Peyer's patch (tissue), 4 donors: ENCODE data around the gene HSD17B11. TPM values are rescaled to one million over a fixed set of nuclear protein-coding genes. Genes with fewer than 3 reads are reported as not detected.
"Not testable (repeated sequence)": the region's sequence is repeated elsewhere in the genome, so short reads cannot be mapped to it uniquely, and the experiment has no call there.

Source experiments
- DNase-seq, 3 donors: peaks; one replicate each; pipeline ENCODE4 v3.0.0-alpha.2; 2017 to 2019
- H3K27ac ChIP-seq, 4 donors: fragments of 200-600 bp; sonication (generic); one replicate each; pipeline ENCODE4 v1.5.1; 2016 to 2019
- H3K27me3 ChIP-seq, 2 donors: fragments of 200-600 bp; sonication (generic); one replicate each; pipeline ENCODE4 v1.5.1; 2019
- H3K36me3 ChIP-seq, 3 donors: fragments of 200-600 bp; sonication (generic); one replicate each; pipeline ENCODE4 v1.5.1; 2016 to 2019
- H3K4me1 ChIP-seq, 4 donors: fragments of 200-600 bp; sonication (generic); one replicate each; pipeline ENCODE4 v1.5.1; 2016 to 2019
- H3K4me3 ChIP-seq, 4 donors: fragments of 200-600 bp; sonication (generic); 1 replicate in 3 of 4; 2 replicates in 1 of 4; pipeline ENCODE4 v1.5.1; 2016 to 2019; ENCODE audit warnings: mild to moderate bottlenecking in 1 of 4
- H3K9me3 ChIP-seq, 4 donors: fragments of 200-600 bp; sonication (generic); one replicate each; pipeline ENCODE4 v1.5.1; 2016 to 2019; ENCODE audit warnings: mild to moderate bottlenecking in 1 of 4
- POLR2A ChIP-seq, 2 donors: fragments of 450-650 bp; IDR thresholded peaks; one replicate each; pipeline ENCODE4 v1.5.1; 2017; ENCODE audit warnings: antibody characterized with exemption in 2 of 2, mild to moderate bottlenecking in 2 of 2, moderate library complexity in 2 of 2
- total RNA-seq, 4 donors: library from RNA; depleted of rRNA; stranded (reverse); fragments of >200 nt; gene quantifications; one replicate each; pipeline ENCODE4 v1.1.0, GENCODE V29; 2016
- TF ChIP-seq, protein P1 (sequence below), 6 experiments: fragments of 450-650 bp in 4 of 6; fragments of 200-600 bp in 2 of 6; sonication (generic) in 1 of 6; IDR thresholded peaks; one replicate each; pipeline ENCODE4 v1.5.1; 2017 to 2019; ENCODE audit warnings: antibody characterized with exemption in 6 of 6, mild to moderate bottlenecking in 3 of 6, moderate library complexity in 1 of 6

The HSD17B11 gene
- total RNA-seq, 4 donors from 2014 or later: 81.7 to 873 (median 330) TPM

DNA sequence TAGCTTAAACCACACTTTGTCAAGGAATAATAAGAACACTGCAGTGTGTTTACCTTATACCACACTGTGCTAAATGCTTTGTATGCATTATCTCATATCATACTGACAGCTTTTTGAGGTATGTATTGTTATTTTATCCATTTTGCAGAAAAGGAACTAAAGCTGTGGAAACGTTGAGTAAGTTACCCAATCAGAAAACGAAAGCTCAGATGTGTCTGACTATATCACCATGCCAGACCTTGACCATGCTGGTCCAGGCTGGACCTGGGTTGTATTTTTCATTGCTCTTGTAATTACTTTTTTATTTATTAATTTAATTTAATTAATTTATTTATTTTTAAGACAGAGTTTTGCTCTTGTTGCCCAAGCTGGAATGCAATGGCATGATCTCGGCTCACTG lies 2.1 kb downstream of the HSD17B11 start:
- DNase-seq: no peak
- Histone ChIP-seq H3K9me3 (peaks cover 0 to 4% (median 0%) of the 10 kb centered on the region in 4 donors), H3K27ac (peak overlapping the region in 3 of 4 donors; percentile 84 to 87 (median 85)), H3K27me3 (no peaks in the 10 kb centered on the region), H3K36me3 (peaks cover 0 to 5% (median 0%) of the 10 kb centered on the region in 3 donors), H3K4me1 (peaks cover 0 to 21% (median 0%) of the 10 kb centered on the region in 4 donors), H3K4me3 (peak overlapping the region in 3 of 4 donors; percentile 61 to 70 (median 62))
- TF ChIP-seq POLR2A (IDR thresholded peaks at IDR 0.05): peak in 1 of 2 donors; percentile 15
- TF ChIP-seq, protein P1, sequence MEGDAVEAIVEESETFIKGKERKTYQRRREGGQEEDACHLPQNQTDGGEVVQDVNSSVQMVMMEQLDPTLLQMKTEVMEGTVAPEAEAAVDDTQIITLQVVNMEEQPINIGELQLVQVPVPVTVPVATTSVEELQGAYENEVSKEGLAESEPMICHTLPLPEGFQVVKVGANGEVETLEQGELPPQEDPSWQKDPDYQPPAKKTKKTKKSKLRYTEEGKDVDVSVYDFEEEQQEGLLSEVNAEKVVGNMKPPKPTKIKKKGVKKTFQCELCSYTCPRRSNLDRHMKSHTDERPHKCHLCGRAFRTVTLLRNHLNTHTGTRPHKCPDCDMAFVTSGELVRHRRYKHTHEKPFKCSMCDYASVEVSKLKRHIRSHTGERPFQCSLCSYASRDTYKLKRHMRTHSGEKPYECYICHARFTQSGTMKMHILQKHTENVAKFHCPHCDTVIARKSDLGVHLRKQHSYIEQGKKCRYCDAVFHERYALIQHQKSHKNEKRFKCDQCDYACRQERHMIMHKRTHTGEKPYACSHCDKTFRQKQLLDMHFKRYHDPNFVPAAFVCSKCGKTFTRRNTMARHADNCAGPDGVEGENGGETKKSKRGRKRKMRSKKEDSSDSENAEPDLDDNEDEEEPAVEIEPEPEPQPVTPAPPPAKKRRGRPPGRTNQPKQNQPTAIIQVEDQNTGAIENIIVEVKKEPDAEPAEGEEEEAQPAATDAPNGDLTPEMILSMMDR (IDR thresholded peaks at IDR 0.05): no peak

DNA sequence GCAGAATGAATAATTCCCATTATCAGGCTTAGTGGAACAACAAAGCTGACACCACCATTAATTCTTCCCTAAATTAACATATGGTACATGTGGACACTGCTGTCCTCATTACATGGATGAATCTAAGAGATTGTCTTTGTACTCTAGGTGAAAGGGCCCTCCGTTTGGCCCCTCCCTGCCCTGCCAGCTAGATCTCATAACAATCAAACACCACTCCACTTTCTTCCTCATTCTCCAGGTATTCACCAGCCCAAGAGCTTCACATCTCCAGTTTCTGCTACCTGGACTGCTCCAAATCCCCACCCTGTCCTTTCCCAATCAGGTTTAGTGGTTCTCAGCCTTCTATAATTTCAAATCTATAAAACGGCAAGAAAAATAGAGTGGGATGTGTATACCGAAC lies 3.8 kb downstream of the HSD17B11 start:
- Histone ChIP-seq H3K4me3 (peak overlapping the region in 2 of 4 donors; percentile 62 to 70), H3K27me3 (no peaks in the 10 kb centered on the region), H3K27ac (peak overlapping the region in 3 of 4 donors; percentile 11 to 85 (median 83)), H3K4me1 (peaks cover 0 to 31% (median 0%) of the 10 kb centered on the region in 4 donors), H3K9me3 (peaks cover 0 to 4% (median 0%) of the 10 kb centered on the region in 4 donors), H3K36me3 (peaks cover 0 to 8% (median 0%) of the 10 kb centered on the region in 3 donors)
- peak in 2 of 3 donors; percentile 73 to 79 for DNase-seq
- TF ChIP-seq, protein P1 (IDR thresholded peaks at IDR 0.05): no peak
- peak; percentile 87 to 89 for TF ChIP-seq POLR2A (IDR thresholded peaks at IDR 0.05)

DNA sequence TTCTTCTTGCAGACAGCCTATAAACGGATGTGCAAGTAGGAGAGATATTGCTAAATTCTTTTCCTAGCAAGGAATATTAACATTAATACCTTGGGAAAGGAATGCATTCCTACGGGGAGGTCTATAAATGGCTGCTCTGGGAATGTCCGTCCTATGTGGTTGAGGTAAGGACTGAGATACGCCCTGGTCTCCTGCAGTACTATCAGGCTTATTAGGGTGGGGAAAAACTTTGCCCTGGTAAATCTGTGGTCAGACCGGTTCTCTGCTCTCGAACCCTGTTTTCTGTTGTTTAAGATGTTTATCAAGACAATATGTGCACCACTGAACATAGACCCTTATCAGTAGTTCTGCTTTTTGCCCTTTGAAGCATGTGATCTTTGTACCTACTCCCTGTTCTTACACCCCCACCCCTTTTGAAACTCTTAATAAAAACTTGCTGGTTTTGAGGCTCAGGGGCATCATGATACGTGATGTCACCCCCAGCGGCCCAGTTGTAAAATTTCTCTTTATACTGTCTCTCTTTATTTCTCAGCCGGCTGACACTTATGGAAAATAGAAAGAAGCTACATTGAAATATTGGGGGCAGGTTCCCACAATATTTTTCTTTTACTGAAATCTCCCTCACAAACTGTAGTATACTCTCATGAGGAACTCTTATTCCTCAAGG lies 6.4 kb downstream of the HSD17B11 start:
- not testable (repeated sequence) for H3K27me3 ChIP-seq, H3K9me3 ChIP-seq
- DNase-seq: peak in 1 of 3 donors; percentile 53
- Histone ChIP-seq H3K4me1 (peaks cover 0 to 28% (median 0%) of the 10 kb centered on the region in 4 donors), H3K27ac (peak overlapping the region in 3 of 4 donors; percentile 14 to 67 (median 41)), H3K36me3 (peaks cover 0 to 26% (median 0%) of the 10 kb centered on the region in 3 donors), H3K4me3 (peak overlapping the region in 2 of 4 donors; percentile 11 to 23)
- TF ChIP-seq, protein P1 (IDR thresholded peaks at IDR 0.05): peak in 1 of 6 experiments; percentile 3

DNA sequence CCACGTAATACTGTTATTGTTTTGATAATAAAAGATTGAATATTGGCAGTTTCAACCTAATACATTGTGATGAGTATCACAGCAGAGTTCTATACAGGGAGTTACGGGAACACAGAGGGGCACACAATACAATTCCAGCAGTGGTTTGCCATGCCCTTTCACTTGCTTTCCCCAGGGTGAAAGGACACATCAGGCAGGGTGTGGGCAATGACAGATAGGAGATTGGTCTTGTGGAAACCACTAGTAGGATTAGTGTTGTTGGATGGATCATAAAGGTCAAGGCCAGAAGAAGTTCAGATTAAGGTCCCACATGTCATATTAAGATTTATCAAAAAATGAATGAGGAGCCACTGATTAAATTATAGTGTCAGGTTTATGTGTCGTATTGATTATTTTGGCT lies 8.1 kb downstream of the HSD17B11 start:
- peak overlapping the region in 1 of 4 donors; percentile 56 for H3K27ac ChIP-seq
- peaks cover 0 to 35% (median 0%) of the 10 kb centered on the region in 3 donors for H3K36me3 ChIP-seq
- peaks cover 0 to 25% (median 0%) of the 10 kb centered on the region in 4 donors for H3K4me1 ChIP-seq
- H3K4me3 ChIP-seq: no peak overlapping the region
- DNase-seq: no peak
- no peaks in the 10 kb centered on the region for H3K9me3 ChIP-seq
- TF ChIP-seq POLR2A (IDR thresholded peaks at IDR 0.05): no peak
- TF ChIP-seq, protein P1 (IDR thresholded peaks at IDR 0.05): no peak
- no peaks in the 10 kb centered on the region for H3K27me3 ChIP-seq

DNA sequence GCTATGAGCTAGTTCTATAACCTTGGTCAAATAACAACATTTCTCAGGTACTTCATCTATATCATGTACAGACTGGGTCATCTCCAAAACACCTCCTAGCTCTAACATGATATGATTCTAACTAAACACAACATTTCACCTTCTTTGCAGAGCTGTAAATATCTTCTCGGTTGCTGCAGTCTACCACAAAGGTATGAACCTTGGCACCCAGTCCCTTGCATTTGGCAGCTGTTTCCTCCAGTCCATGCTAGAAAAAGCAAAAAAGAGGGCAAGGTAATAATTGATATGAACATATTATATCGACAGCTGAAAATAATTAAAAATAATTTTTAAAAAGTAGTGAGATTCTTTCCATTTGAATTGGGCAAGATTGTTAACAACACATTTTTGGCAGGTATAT lies 8.9 kb downstream of the HSD17B11 start:
- no peak overlapping the region for H3K27ac ChIP-seq
- H3K4me1 ChIP-seq: peaks cover 0 to 25% (median 0%) of the 10 kb centered on the region in 4 donors
- peaks cover 0 to 42% (median 0%) of the 10 kb centered on the region in 3 donors for H3K36me3 ChIP-seq
- H3K27me3 ChIP-seq: no peaks in the 10 kb centered on the region
- no peak for TF ChIP-seq POLR2A (IDR thresholded peaks at IDR 0.05)
- TF ChIP-seq, protein P1 (IDR thresholded peaks at IDR 0.05): no peak
- H3K9me3 ChIP-seq: no peaks in the 10 kb centered on the region
- H3K4me3 ChIP-seq: no peak overlapping the region
- no peak for DNase-seq
